Activated B cell treated with CpG ODN at 0.5 μM for 24 hours (primary cell): ENCODE data around the gene MEG3. TPM values are rescaled to one million over a fixed set of nuclear protein-coding genes. Genes with fewer than 3 reads are reported as not detected.

Experiments used
- ATAC-seq: fragments of 200-7000 bp; cut with Tn5 transposase; one replicate; pipeline ENCODE4 v1.10.0; 2021; ENCODE audit warnings: low read depth, mild to moderate bottlenecking, moderate library complexity
- CTCF ChIA-PET: fragments of 350-600 bp; sonication (Branson Sonifier 250); formaldehyde crosslinking; loops from one replicate; lab custom pipeline; 2021; ENCODE audit warnings: antibody characterized with exemption; lab: Charles Lee
- POLR2A ChIA-PET: fragments of 350-600 bp; sonication (Branson Sonifier 250); formaldehyde crosslinking; loops from one replicate; lab custom pipeline; 2021; ENCODE audit warnings: antibody characterized with exemption; lab: Charles Lee
- DNase-seq: peaks from one replicate; pipeline ENCODE4 v3.0.0; 2022
- H3K27ac Mint-ChIP-seq: one replicate; pipeline ENCODE4 v1.8.0; 2020; ENCODE audit warnings: mixed read lengths
- H3K27me3 Mint-ChIP-seq: one replicate; pipeline ENCODE4 v1.8.0; 2021; ENCODE audit warnings: mixed read lengths
- H3K36me3 Mint-ChIP-seq: one replicate; pipeline ENCODE4 v1.8.0; 2021; ENCODE audit warnings: low read depth, mixed read lengths
- H3K4me1 Mint-ChIP-seq: one replicate; pipeline ENCODE4 v1.8.0; 2021; ENCODE audit warnings: mixed read lengths
- H3K4me3 Mint-ChIP-seq: one replicate; pipeline ENCODE4 v1.8.0; 2020; ENCODE audit warnings: mild to moderate bottlenecking, mixed read lengths
- H3K9me3 Mint-ChIP-seq: one replicate; pipeline ENCODE4 v1.8.0; 2020; ENCODE audit warnings: mixed read lengths
- intact Hi-C: fragments of 100-400 bp; cut with micrococcal nuclease; formaldehyde crosslinking; loops from one replicate; pipeline ENCODE4 v1.15.1; 2024
- total RNA-seq: library from RNA; stranded (reverse); gene quantifications from 2 replicates; pipeline ENCODE4 v1.2.3, GENCODE V29; 2022
- TF ChIP-seq, protein P1 (sequence below): fragments of 200-600 bp; IDR thresholded peaks from one replicate; pipeline ENCODE4 v1.8.0; 2022; ENCODE audit warnings: antibody characterized with exemption, mild to moderate bottlenecking

Gene MEG3
- total RNA-seq, 1 donor from 2014 or later: not detected

GRCh38 chr14:100781952-100782351, 44.0 kb upstream of the MEG3 start:
- TF ChIP-seq, protein P1, sequence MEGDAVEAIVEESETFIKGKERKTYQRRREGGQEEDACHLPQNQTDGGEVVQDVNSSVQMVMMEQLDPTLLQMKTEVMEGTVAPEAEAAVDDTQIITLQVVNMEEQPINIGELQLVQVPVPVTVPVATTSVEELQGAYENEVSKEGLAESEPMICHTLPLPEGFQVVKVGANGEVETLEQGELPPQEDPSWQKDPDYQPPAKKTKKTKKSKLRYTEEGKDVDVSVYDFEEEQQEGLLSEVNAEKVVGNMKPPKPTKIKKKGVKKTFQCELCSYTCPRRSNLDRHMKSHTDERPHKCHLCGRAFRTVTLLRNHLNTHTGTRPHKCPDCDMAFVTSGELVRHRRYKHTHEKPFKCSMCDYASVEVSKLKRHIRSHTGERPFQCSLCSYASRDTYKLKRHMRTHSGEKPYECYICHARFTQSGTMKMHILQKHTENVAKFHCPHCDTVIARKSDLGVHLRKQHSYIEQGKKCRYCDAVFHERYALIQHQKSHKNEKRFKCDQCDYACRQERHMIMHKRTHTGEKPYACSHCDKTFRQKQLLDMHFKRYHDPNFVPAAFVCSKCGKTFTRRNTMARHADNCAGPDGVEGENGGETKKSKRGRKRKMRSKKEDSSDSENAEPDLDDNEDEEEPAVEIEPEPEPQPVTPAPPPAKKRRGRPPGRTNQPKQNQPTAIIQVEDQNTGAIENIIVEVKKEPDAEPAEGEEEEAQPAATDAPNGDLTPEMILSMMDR: no peak
- Mint-ChIP-seq H3K4me3 (no peak overlapping the region), H3K4me1 (no peaks in the 10 kb centered on the region), H3K36me3 (no peaks in the 10 kb centered on the region), H3K27ac (no peak overlapping the region), H3K9me3 (no peaks in the 10 kb centered on the region), H3K27me3 (no peaks in the 10 kb centered on the region)
- CTCF ChIA-PET: no interaction called here
- POLR2A ChIA-PET: no interaction called here
- DNase-seq: no peak
- intact Hi-C loops: no loop called here
- no peak for ATAC-seq

DNA sequence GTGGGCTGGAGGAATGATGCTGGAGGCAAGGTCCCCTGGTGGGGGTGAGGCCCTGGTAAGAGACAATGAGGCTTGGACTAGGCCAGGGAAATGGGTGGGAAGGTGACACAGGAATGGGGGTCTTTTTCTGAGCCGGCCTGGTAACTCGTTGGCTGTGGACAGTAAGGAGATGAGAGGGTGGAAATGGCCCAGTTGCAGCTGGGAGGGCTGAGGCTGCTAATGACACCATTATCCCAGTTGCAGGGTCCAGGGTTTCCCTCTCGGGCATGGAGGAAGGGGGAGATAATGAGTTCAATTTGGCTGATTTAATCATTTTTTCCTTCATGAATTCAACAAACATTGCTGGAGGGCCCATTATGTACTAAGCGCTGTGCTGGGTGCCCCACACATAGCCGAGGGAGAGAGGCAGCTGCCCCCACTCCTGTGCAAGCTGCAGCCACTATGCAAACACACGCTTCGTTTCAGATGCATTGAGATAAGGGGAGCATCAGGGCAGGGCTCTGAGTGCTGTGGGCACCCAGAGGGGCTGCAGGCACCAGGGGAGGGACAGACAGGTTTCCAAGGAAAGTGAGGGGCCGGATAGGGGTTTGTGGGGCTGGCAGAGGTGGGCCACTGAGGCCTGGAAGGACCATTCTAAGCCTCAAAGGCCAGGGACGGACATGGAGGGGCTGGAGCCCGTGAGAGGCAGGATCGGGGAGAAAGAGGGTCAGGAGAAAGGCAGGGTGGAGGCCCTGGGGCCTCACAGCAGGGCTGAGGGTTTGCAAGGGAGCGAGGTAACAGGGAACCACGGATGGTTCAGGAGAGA, 43.2 kb upstream of the MEG3 start:
- Mint-ChIP-seq H3K27me3 (no peaks in the 10 kb centered on the region), H3K9me3 (no peaks in the 10 kb centered on the region), H3K27ac (no peak overlapping the region), H3K4me1 (no peaks in the 10 kb centered on the region), H3K4me3 (no peak overlapping the region), H3K36me3 (no peaks in the 10 kb centered on the region)
- no peak for DNase-seq
- no peak for ATAC-seq
- TF ChIP-seq, protein P1: no peak
- intact Hi-C loops: no loop called here
- ChIA-PET POLR2A (no interaction called here), CTCF (no interaction called here)

- Mint-ChIP-seq H3K36me3 (no peaks in the 10 kb centered on the region), H3K27ac (no peak overlapping the region), H3K27me3 (no peaks in the 10 kb centered on the region), H3K4me3 (no peak overlapping the region), H3K4me1 (no peaks in the 10 kb centered on the region), H3K9me3 (no peaks in the 10 kb centered on the region)
- no peak for ATAC-seq
- ChIA-PET CTCF (no interaction called here), POLR2A (no interaction called here)
- no peak for DNase-seq
- intact Hi-C loops: no loop called here
- TF ChIP-seq, protein P1: no peak
Measured at GRCh38 chr14:100783630-100784370, 42.1 kb upstream of the MEG3 start.

DNA sequence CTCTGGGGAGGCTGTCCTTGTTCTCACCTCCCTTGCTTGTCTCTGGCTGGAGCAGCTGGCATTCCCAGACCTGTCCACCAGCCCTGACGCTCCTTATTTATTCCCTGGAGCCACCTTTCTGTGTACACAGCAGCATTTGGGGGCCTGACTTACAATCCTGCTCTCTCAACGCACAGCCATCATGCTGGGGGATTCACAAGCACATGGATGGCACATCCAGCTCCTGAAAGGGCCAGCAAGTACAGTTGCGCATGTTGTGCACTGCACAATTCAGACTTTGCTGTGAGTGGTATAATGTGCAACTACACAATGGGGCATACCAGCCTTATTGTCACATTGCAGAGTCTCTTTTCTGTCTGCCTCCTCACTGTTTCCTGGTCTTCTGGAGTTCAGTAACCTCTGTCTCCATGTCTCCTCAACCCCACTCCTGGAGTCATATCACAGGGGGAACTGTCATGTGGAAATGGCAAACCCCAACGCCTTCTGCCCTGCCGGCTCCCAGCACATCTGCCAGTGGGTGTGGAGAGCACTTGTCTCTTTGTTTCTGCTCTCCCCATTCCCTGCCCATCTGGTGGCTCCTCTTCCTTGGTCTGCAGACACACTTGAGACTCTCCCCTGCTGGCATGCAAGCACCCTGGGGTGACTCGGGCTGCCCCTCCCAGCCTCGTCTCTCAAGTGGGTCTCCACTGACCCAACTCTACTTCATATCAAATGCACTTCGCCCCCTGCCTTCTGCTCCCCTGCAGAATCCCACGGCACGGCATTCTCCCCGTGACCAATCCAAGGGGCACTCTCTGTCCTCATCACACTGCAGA, 41.2 kb upstream of the MEG3 start:
- Mint-ChIP-seq H3K9me3 (no peaks in the 10 kb centered on the region), H3K4me3 (no peak overlapping the region), H3K36me3 (no peaks in the 10 kb centered on the region), H3K4me1 (no peaks in the 10 kb centered on the region), H3K27ac (no peak overlapping the region), H3K27me3 (no peaks in the 10 kb centered on the region)
- intact Hi-C loops: no loop called here
- ChIA-PET CTCF (no interaction called here), POLR2A (no interaction called here)
- DNase-seq (no peak), ATAC-seq (no peak)
- TF ChIP-seq, protein P1: no peak

- intact Hi-C loops: no loop called here
- Mint-ChIP-seq H3K36me3 (no peaks in the 10 kb centered on the region), H3K9me3 (no peaks in the 10 kb centered on the region), H3K4me3 (no peak overlapping the region), H3K4me1 (no peaks in the 10 kb centered on the region), H3K27me3 (no peaks in the 10 kb centered on the region), H3K27ac (no peak overlapping the region)
- ATAC-seq (no peak), DNase-seq (no peak)
- ChIA-PET CTCF (no interaction called here), POLR2A (no interaction called here)
- TF ChIP-seq, protein P1: no peak
Measured at GRCh38 chr14:100785338-100785615, 40.6 kb upstream of the MEG3 start.
